ENCODE measurements around the gene ZBED5. TPM values are rescaled to one million over a fixed set of nuclear protein-coding genes. Genes with fewer than 3 reads are reported as not detected.
"Not testable (repeated sequence)": the region's sequence is repeated elsewhere in the genome, so short reads cannot be mapped to it uniquely, and the experiment has no call there.

The ZBED5 gene
- total and polyA plus RNA-seq, 2 experiments from 2014 or later: 30.5 to 46.2 TPM

DNA sequence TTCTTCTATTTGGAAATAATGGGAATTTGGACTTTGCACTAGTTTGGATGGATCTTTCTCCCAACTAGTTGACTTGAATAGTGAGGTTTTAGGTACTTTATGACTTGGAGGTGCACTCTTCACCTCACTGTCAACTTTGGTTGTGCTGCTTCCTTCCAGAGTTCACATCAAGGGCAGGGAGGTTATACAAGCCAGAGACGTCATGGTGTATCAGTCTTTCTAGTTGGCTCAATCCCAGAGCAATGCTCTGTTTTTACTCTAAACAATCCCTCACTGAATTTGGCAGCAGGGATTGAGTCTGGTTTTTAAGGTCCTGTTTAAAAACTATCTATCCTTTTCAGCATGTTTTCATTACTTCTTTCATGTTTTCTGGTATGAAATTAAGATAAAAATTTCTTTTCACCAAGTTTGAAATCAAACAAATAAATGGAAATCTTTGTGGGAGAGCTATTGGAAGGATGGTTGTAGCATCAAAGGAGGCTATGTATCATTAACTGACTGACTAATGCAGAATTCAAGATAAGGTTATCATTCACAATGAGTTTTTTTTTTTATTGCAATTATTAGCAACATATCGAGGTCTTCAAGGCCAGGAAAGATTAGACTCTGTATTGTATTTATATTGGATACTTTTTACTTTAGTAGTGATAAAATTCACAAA lies 28.0 kb upstream of the ZBED5 start:
- Histone ChIP-seq H3K4me3 (no peak overlapping the region), H3K36me3 (replicated peaks; ENCODE audit: insufficient read depth, low read depth) (no peaks in the 10 kb centered on the region), H3K4me2 (no peak overlapping the region), H4K20me1 (ENCODE audit: insufficient read depth, poor library complexity, severe bottlenecking) (no peaks in the 10 kb centered on the region), H3K79me2 (no peaks in the 10 kb centered on the region), H3K9me2 (replicated peaks; ENCODE audit: insufficient read depth) (no peaks in the 10 kb centered on the region), H3K27ac (peak overlapping the region; percentile 36), H3K9me3 (ENCODE audit: low read depth) (no peaks in the 10 kb centered on the region), H3K27me3 (no peaks in the 10 kb centered on the region), H2AFZ (no peak overlapping the region), H3K4me1 (ENCODE audit: insufficient read depth) (peaks cover 16% of the 10 kb centered on the region)
- DNase-seq (ENCODE audit: low spot score): peak; percentile 32
- TF ChIP-seq, protein P1, sequence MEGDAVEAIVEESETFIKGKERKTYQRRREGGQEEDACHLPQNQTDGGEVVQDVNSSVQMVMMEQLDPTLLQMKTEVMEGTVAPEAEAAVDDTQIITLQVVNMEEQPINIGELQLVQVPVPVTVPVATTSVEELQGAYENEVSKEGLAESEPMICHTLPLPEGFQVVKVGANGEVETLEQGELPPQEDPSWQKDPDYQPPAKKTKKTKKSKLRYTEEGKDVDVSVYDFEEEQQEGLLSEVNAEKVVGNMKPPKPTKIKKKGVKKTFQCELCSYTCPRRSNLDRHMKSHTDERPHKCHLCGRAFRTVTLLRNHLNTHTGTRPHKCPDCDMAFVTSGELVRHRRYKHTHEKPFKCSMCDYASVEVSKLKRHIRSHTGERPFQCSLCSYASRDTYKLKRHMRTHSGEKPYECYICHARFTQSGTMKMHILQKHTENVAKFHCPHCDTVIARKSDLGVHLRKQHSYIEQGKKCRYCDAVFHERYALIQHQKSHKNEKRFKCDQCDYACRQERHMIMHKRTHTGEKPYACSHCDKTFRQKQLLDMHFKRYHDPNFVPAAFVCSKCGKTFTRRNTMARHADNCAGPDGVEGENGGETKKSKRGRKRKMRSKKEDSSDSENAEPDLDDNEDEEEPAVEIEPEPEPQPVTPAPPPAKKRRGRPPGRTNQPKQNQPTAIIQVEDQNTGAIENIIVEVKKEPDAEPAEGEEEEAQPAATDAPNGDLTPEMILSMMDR (IDR thresholded peaks at IDR 0.05; ENCODE audit: poor library complexity): no peak
- TF ChIP-seq EZH2phosphoT487 (IDR thresholded peaks at IDR 0.05; ENCODE audit: low read depth, severe bottlenecking, unreplicated experiment): no peak
- no peak for TF ChIP-seq EZH2 (IDR thresholded peaks at IDR 0.05; ENCODE audit: borderline replicate concordance)
- 24% methylated on average over 2 of the region's 2 CpGs for WGBS (ENCODE audit: low lambda C conversion rate, missing lambda C conversion rate)

DNA sequence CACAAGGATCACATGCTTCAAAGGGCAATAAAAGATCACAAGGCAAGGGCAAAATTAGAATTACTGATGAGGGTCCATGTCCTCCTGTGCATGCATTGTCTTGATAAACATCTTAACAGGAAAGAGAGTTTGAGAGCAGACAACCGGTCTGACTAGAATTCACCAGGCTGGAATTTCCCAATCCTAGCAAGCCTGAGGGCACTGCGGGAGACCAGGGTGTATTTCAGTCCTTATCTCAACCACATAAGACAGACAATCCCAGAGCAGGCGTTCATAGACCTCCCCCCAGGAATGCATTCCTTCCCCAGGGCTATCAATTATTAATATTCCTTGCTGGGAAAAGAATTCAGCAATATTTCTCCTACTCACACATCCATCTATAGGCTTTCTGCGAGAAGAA lies 26.4 kb upstream of the ZBED5 start:
- not testable (repeated sequence) for H4K20me1 ChIP-seq (ENCODE audit: insufficient read depth, poor library complexity, severe bottlenecking); H3K9me3 ChIP-seq (ENCODE audit: low read depth); H3K79me2 ChIP-seq; H3K36me3 ChIP-seq (replicated peaks; ENCODE audit: insufficient read depth, low read depth); H3K4me2 ChIP-seq; DNase-seq (ENCODE audit: low spot score); H3K27me3 ChIP-seq; H2AFZ ChIP-seq; H3K4me3 ChIP-seq; H3K9me2 ChIP-seq (replicated peaks; ENCODE audit: insufficient read depth)
- peaks cover 16% of the 10 kb centered on the region for H3K4me1 ChIP-seq (ENCODE audit: insufficient read depth)
- WGBS (ENCODE audit: low lambda C conversion rate, missing lambda C conversion rate): 63% methylated on average over 4 of the region's 4 CpGs
- peak overlapping the region; percentile 35 for H3K27ac ChIP-seq

DNA sequence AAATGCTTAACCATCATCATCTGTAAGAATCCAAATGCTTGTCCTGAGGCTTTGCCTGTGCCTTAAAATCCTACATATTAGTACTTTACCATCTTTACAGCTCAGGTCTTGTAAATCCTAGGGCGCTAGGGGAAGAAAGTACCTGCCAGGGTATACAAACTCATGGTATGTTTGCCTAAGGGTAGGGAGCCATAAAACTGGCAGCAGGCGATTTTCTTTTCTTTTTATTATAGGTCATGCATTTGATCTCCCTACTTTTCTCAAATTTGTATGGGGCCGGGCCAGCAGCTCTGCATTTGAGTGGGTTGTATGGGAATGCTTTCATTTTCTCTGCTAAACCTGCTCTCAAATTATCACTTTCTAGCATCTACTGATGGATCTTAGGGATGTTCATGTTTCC lies 24.0 kb upstream of the ZBED5 start:
- no peaks in the 10 kb centered on the region for H3K9me3 ChIP-seq (ENCODE audit: low read depth)
- H3K36me3 ChIP-seq (replicated peaks; ENCODE audit: insufficient read depth, low read depth): no peaks in the 10 kb centered on the region
- H3K27ac ChIP-seq: no peak overlapping the region
- H3K4me2 ChIP-seq: no peak overlapping the region
- TF ChIP-seq, protein P1 (IDR thresholded peaks at IDR 0.05; ENCODE audit: poor library complexity): no peak
- no peak for TF ChIP-seq EZH2 (IDR thresholded peaks at IDR 0.05; ENCODE audit: borderline replicate concordance)
- no peak for TF ChIP-seq EZH2phosphoT487 (IDR thresholded peaks at IDR 0.05; ENCODE audit: low read depth, severe bottlenecking, unreplicated experiment)
- WGBS (ENCODE audit: low lambda C conversion rate, missing lambda C conversion rate): 46% methylated on average over 3 of the region's 3 CpGs
- no peaks in the 10 kb centered on the region for H4K20me1 ChIP-seq (ENCODE audit: insufficient read depth, poor library complexity, severe bottlenecking)
- peaks cover 16% of the 10 kb centered on the region for H3K4me1 ChIP-seq (ENCODE audit: insufficient read depth)
- no peak overlapping the region for H3K4me3 ChIP-seq
- H2AFZ ChIP-seq: no peak overlapping the region
- no peaks in the 10 kb centered on the region for H3K27me3 ChIP-seq
- H3K79me2 ChIP-seq: no peaks in the 10 kb centered on the region
- H3K9me2 ChIP-seq (replicated peaks; ENCODE audit: insufficient read depth): no peaks in the 10 kb centered on the region
- no peak for DNase-seq (ENCODE audit: low spot score)

DNA sequence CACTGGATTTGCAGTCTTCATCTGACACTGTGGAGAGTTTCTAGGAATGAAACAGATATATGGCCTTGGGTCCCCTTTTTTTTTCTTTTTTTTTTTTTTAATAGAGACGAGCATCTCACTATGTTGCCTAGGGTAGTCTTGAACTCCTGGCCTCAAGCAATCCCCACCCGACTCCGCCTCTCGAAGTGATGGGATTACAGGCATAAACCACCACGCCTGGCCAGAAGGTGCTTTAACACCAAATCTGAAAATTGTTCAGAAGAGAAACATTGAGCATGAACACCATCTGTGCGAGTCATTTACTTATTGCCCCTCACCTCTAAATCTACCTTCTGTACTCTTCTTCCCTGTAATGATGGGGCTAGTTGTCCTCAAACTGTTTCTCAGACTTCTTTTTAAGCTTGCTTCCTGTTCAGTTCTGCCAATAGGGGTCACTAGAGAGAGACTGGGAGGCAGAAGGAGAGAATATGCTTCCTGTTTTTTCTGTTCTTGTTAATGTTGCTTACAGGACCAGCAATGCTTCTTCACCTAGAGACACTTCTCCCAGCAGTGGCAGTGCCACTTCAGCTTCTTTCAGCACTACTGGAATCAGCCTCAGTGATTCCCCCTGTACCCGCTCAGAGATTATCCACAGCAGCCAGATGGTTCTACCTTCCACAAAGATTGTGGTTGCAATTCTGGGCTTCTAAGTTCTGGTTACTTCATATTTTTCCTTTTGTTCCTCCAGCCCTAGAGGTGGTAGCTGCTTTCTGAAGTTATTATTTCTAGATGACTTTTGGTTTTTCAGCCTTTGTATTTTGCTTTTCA lies 20.8 kb upstream of the ZBED5 start:
- Histone ChIP-seq H3K9me3 (ENCODE audit: low read depth) (no peaks in the 10 kb centered on the region), H3K9me2 (replicated peaks; ENCODE audit: insufficient read depth) (no peaks in the 10 kb centered on the region), H3K4me2 (no peak overlapping the region), H3K36me3 (replicated peaks; ENCODE audit: insufficient read depth, low read depth) (no peaks in the 10 kb centered on the region), H3K79me2 (no peaks in the 10 kb centered on the region), H3K4me3 (no peak overlapping the region), H3K27me3 (no peaks in the 10 kb centered on the region), H3K27ac (no peak overlapping the region), H4K20me1 (ENCODE audit: insufficient read depth, poor library complexity, severe bottlenecking) (no peaks in the 10 kb centered on the region), H2AFZ (peak overlapping the region; percentile 35), H3K4me1 (ENCODE audit: insufficient read depth) (no peaks in the 10 kb centered on the region)
- WGBS (ENCODE audit: low lambda C conversion rate, missing lambda C conversion rate): 93% methylated on average over 7 of the region's 7 CpGs
- TF ChIP-seq, protein P1 (IDR thresholded peaks at IDR 0.05; ENCODE audit: poor library complexity): peak; percentile 54
- TF ChIP-seq EZH2phosphoT487 (IDR thresholded peaks at IDR 0.05; ENCODE audit: low read depth, severe bottlenecking, unreplicated experiment): no peak
- peak; percentile 76 for DNase-seq (ENCODE audit: low spot score)

All from hepatocyte (in vitro differentiated cells).